Activated naive CD8-positive, alpha-beta T cell treated with anti-CD3 and anti-CD28 coated beads, Interleukin-2, amount 50 U/mL, for 24 hours (primary cell): ENCODE measurements around the gene FAM3B.

Experiments used
- ATAC-seq: fragments of 150-1000 bp; cut with Tn5 transposase; one replicate; pipeline ENCODE4 v1.10.0; 2021
- DNase-seq: peaks from one replicate; pipeline ENCODE4 v3.0.0; 2021
- H3K27ac Mint-ChIP-seq: one replicate; pipeline ENCODE4 v1.8.0; 2021; ENCODE audit warnings: mild to moderate bottlenecking, mixed read lengths
- H3K27me3 Mint-ChIP-seq: one replicate; pipeline ENCODE4 v1.8.0; 2021; ENCODE audit warnings: mixed read lengths
- H3K36me3 Mint-ChIP-seq: one replicate; pipeline ENCODE4 v1.8.0; 2021; ENCODE audit warnings: low read depth, mixed read lengths
- H3K4me1 Mint-ChIP-seq: one replicate; pipeline ENCODE4 v1.8.0; 2021; ENCODE audit warnings: mixed read lengths
- H3K4me3 Mint-ChIP-seq: one replicate; pipeline ENCODE4 v1.8.0; 2021; ENCODE audit warnings: mild to moderate bottlenecking, moderate library complexity, mixed read lengths
- H3K9me3 Mint-ChIP-seq: one replicate; pipeline ENCODE4 v1.8.0; 2021; ENCODE audit warnings: mixed read lengths

FAM3B gene

GRCh38 chr21:41403331-41403730 lies 86.7 kb downstream of the FAM3B start:
- no peak for DNase-seq
- peaks cover 35% of the 10 kb centered on the region for H3K36me3 Mint-ChIP-seq
- H3K4me3 Mint-ChIP-seq, result no peak overlapping the region
- ATAC-seq, result no peak
- no peaks in the 10 kb centered on the region for H3K9me3 Mint-ChIP-seq
- H3K4me1 Mint-ChIP-seq, result no peaks in the 10 kb centered on the region
- H3K27ac Mint-ChIP-seq, result no peak overlapping the region
- H3K27me3 Mint-ChIP-seq, result no peaks in the 10 kb centered on the region

GRCh38 chr21:41403966-41404365 lies 87.4 kb downstream of the FAM3B start:
- ATAC-seq, result no peak
- Mint-ChIP-seq H3K27ac (no peak overlapping the region), H3K4me3 (no peak overlapping the region), H3K36me3 (peaks cover 41% of the 10 kb centered on the region), H3K4me1 (no peaks in the 10 kb centered on the region), H3K27me3 (no peaks in the 10 kb centered on the region), H3K9me3 (no peaks in the 10 kb centered on the region)
- DNase-seq, result no peak

DNA sequence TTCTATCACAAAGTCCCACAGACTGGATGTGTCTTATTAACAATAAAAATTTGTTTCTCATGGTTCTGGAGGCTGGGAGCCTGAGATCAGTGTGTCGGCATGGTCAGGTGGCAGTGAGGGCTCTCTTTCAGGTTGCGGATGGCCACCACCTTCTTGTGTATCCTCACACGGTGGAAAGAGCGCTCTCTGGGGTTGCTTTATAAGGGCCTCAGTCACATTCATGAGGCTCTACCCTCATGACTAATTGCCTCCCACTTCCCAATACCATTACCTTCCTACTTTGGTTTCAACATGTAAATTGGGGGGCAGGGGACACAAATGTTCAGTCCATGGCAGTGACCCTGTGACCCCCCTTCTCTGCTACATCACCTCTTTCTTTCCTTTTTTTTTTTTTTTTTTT lies 88.7 kb downstream of the FAM3B start:
- Mint-ChIP-seq H3K27ac (no peak overlapping the region), H3K36me3 (peaks cover 51% of the 10 kb centered on the region), H3K4me1 (no peaks in the 10 kb centered on the region), H3K4me3 (no peak overlapping the region), H3K9me3 (no peaks in the 10 kb centered on the region), H3K27me3 (no peaks in the 10 kb centered on the region)
- ATAC-seq (no peak), DNase-seq (no peak)

DNA sequence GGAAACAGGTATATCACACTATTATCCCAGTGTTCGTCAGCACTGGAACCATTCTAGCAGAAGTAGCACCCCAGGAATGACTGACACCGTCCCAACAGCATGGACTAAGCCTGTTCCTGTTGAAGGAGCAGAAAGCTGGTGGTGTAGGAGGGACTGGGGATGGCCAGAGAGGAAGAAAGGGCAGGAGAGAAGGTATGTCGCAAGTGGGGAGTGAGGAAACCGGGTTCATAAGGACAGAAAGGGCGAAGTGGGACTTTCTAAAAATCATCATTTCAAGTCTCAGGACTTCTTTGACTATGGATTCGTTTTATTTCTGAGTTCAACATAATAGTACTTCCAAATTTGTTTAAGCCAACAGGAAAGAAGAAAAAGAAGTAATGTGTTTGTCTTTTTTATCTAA lies 89.7 kb downstream of the FAM3B start:
- H3K4me3 Mint-ChIP-seq, result no peak overlapping the region
- DNase-seq (no peak), ATAC-seq (no peak)
- H3K9me3 Mint-ChIP-seq, result no peaks in the 10 kb centered on the region
- no peaks in the 10 kb centered on the region for H3K4me1 Mint-ChIP-seq
- no peak overlapping the region for H3K27ac Mint-ChIP-seq
- peaks cover 49% of the 10 kb centered on the region for H3K36me3 Mint-ChIP-seq
- no peaks in the 10 kb centered on the region for H3K27me3 Mint-ChIP-seq
